ENCODE measurements around the gene ARHGEF28.

The ARHGEF28 gene

GRCh38 chr5:73691302-73692080, 65.5 kb downstream of the ARHGEF28 start:
- peak overlapping the region; percentile 52 for H3K27ac ChIP-seq
- no peak for DNase-seq (ENCODE audit: low read depth, low spot score)

GRCh38 chr5:73692166-73692640, 66.2 kb downstream of the ARHGEF28 start:
- H3K27ac ChIP-seq: peak overlapping the region; percentile 52
- peak; percentile 31 for DNase-seq (ENCODE audit: low read depth, low spot score)

- H3K27ac ChIP-seq: peak overlapping the region; percentile 52
- DNase-seq (ENCODE audit: low read depth, low spot score): no peak
Observed at GRCh38 chr5:73692981-73693380, 67.0 kb downstream of the ARHGEF28 start.

GRCh38 chr5:73693573-73694061, 67.6 kb downstream of the ARHGEF28 start:
- DNase-seq (ENCODE audit: low read depth, low spot score): no peak
- no peak overlapping the region for H3K27ac ChIP-seq

- H3K27ac ChIP-seq: no peak overlapping the region
- no peak for DNase-seq (ENCODE audit: low read depth, low spot score)
Observed at GRCh38 chr5:73694089-73694488, 68.1 kb downstream of the ARHGEF28 start.

GRCh38 chr5:73698011-73698410, 72.0 kb downstream of the ARHGEF28 start:
- no peak for DNase-seq (ENCODE audit: low read depth, low spot score)
- H3K27ac ChIP-seq: no peak overlapping the region

DNA sequence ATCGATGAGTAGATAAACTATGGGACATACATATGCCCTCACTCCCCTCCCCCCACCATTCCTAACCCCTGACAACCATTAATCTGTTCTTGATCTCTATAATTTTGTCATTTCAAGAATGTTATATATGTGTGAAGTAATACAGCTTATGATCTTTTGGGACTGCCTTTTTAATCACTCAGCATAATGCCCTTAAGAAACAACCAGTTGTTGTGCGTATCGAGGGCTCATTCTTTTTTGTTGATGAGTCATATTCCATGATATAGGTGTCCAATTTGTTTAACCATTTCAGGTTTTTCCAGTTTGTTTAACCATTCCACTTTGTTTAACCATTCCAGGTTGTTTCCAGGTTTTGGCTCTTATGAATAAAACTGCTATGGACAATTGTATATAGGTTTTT, 75.6 kb downstream of the ARHGEF28 start:
- H3K27ac ChIP-seq: peak overlapping the region; percentile 43
- peak; percentile 69 for DNase-seq (ENCODE audit: low read depth, low spot score)

GRCh38 chr5:73702534-73702933, 76.5 kb downstream of the ARHGEF28 start:
- DNase-seq (ENCODE audit: low read depth, low spot score): no peak
- H3K27ac ChIP-seq: no peak overlapping the region

DNA sequence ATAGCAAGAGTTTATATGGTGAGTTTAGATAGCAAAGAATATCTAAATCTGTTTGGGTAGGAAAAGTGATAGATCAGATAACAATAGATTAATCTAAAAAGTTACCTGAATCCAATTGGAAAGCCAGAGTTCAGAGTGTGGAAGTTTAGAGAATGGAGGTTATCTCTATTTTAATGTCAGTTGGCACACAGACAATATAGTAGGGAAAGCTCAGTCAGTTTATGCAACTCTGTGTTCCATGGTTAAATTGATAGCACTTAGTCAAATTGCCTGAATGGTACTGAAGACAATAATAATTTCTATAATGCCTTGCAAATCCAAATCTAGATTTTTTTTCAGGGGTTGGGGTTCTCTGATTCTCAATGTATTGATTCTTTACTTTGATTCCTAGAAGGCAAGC, 77.0 kb downstream of the ARHGEF28 start:
- H3K27ac ChIP-seq: no peak overlapping the region
- no peak for DNase-seq (ENCODE audit: low read depth, low spot score)

GRCh38 chr5:73705364-73705763, 79.4 kb downstream of the ARHGEF28 start:
- DNase-seq (ENCODE audit: low read depth, low spot score): no peak
- no peak overlapping the region for H3K27ac ChIP-seq

DNA sequence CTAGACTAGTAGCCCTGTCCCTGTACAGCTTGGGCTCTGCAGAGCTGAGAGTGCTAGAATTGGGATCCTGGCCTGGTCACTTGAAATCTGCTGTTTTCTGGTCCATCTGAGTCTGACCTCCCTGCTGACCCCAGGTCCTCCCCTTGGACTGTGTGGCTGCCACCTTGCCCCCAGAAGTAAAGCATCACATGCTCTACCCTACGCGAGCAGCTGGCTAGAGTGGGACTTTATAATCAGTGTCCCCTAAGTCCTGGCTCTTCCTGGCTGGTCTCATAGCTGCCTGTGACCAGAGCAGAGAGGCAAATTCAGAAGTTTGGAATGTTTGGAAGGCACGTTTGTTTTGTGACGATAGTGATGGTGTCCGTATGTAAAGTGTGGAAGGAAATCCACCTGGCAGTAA, 81.0 kb downstream of the ARHGEF28 start:
- no peak for DNase-seq (ENCODE audit: low read depth, low spot score)
- no peak overlapping the region for H3K27ac ChIP-seq

GRCh38 chr5:73709536-73710129, 83.6 kb downstream of the ARHGEF28 start:
- DNase-seq (ENCODE audit: low read depth, low spot score): peak; percentile 63
- peak overlapping the region; percentile 57 for H3K27ac ChIP-seq

DNA sequence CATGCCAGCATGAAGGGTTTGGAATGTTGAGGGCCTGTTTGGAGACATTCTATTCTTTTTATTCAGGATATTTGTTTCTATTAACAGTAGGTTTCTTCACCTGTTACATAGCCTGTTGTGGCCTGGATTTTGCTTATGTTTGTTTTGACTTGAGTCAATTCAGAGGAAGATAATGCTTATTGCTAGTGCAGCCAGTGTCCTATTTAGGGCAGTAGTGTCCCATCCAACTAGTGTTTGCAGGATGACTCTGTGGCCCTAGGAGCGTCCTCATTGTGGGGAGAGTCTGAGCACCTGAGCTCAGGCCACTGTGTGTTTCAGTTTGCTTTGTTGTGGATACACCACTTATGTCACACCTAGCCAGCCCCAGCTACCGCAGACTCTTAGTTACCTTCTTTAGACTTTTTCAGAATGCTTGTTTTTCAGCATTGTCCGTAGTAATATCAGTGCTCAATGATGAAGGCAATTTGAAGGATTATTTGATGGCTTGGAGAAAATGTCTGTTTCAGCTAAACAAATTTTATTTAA, 90.3 kb downstream of the ARHGEF28 start:
- no peak for DNase-seq (ENCODE audit: low read depth, low spot score)
- H3K27ac ChIP-seq: no peak overlapping the region

- no peak for DNase-seq (ENCODE audit: low read depth, low spot score)
- peak overlapping the region; percentile 26 for H3K27ac ChIP-seq
Observed at GRCh38 chr5:73718762-73719161, 92.8 kb downstream of the ARHGEF28 start.

GRCh38 chr5:73719632-73720031, 93.6 kb downstream of the ARHGEF28 start:
- no peak for DNase-seq (ENCODE audit: low read depth, low spot score)
- H3K27ac ChIP-seq: no peak overlapping the region

GRCh38 chr5:73722231-73722630, 96.2 kb downstream of the ARHGEF28 start:
- no peak overlapping the region for H3K27ac ChIP-seq
- DNase-seq (ENCODE audit: low read depth, low spot score): no peak

DNA sequence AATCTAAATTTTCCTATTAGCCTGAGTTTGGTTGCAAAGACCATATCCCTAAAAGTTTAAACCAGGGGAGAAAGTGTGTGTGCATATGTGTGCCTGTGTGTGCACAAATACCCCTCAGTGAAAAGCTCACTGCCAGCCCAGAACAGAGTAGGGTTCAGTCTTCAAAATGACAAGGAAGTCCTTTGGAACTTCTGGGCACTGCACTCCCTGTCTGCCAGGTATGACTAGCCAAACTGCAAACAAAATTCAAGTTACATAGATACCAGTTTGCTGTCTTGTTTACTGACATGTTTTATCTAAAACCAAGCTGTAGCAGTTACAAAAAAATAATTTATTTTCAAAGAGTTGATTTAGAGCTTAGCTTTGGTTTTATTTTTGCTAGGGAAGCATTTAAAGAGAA, 100.1 kb downstream of the ARHGEF28 start:
- DNase-seq (ENCODE audit: low read depth, low spot score): no peak

DNA sequence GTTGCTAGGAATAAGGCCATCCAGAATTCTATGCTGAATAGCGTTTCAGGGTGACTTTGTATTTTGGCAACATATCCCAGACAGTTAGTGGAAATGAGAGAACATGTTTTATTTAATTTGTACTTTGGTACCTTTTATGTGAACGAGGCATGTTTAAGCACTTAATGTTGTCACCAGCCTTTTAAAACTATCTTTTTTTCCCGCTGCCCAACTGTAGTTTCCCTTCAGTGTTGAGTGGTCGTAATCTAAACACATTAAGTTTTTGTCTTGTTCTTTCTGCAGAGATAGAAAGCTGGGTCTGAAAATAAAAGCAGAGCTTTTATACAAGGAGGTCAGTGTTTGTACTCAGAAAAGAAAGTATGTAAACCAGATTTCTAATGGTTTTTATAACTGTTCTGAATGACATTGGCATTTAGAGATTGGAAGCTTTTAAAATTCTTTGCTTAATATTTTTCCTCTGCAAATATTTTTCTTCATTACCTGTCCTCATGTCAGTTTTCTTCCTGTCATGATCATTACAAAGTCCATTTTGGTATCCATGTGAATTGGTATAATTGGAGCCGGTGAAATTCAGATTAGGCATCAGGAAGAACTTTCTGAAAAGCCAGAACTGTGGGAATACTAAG, 100.7 kb downstream of the ARHGEF28 start:
- no peak overlapping the region for H3K27ac ChIP-seq
- DNase-seq (ENCODE audit: low read depth, low spot score): no peak

More for the DNA sequence above, 100.1 kb downstream of the ARHGEF28 start:
- no peak overlapping the region for H3K27ac ChIP-seq

DNA sequence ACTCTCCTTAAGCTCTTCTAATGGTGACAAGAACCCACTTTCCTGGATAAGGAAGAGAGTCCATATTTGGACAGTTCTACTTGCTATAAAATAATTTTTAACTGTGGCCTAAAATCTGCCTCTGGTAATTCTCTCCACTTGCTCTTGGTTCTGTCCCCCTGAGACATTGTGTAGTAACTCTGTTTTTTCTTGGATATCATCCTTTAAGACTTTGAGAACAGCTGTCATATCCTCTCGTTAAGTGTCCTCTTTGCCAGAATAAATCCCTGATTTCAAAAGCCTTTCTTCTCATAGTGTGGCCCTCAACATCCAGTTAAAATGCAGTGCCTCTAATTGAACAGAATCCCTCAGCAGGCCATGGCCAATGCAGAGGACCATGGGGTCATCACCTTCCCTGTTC, 101.5 kb downstream of the ARHGEF28 start:
- no peak overlapping the region for H3K27ac ChIP-seq
- no peak for DNase-seq (ENCODE audit: low read depth, low spot score)

DNA sequence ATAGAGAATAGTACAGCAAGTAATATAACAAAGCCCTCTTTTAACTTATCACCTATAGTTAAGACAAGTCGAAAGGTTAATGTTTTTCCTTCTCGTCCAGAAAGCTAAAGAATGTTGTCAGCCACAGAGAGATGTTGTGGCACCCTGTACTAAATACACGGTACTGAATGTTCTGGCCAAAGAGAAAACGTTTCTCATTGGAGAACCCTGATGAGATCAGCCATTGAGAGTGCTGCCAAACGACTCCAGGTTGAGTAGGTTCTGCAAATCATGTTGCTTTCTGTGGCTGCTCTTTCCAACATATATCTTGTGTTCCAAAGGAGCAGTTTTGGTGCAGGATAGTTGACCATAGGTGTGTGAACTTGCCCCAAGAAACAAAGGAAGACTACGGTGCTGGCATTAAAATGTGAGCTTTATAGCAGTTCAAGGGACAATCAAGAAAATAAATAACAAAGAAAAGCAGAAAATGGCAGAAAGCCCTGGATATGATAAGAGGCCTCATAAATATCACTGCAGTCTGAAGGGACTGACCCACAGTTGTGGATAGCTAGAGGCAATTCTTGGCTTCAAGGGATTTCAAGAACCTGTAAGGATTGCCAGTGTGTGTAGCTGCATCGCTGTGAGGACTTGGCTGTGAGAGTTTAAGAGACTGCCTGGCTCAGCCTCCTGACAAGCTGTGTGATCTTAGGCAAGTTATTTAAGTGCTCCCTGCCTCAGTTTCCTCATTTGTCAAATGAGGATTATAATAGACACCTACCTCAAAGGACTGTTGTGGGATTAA, 102.7 kb downstream of the ARHGEF28 start:
- no peak overlapping the region for H3K27ac ChIP-seq
- DNase-seq (ENCODE audit: low read depth, low spot score): no peak

Data from epithelial cell of prostate (primary cell).